ENCODE measurements around the gene DBX1. TPM values are rescaled to one million over a fixed set of nuclear protein-coding genes. Genes with fewer than 3 reads are reported as not detected.

Gene DBX1
- polyA plus RNA-seq, 3 donors, result not detected

- no peak overlapping the region for H3K27ac ChIP-seq (ENCODE audit: low read depth, low read length)
- WGBS, 3 donors, result 2 to 3% (median 2%) methylated on average over 61 of the region's 61 CpGs
Observed at GRCh38 chr11:20162824-20163782, 2.8 kb upstream of the DBX1 start.

- 4 to 6% (median 5%) methylated on average over 24 of the region's 24 CpGs for WGBS, 3 donors
- H3K27ac ChIP-seq (ENCODE audit: low read depth, low read length), result no peak overlapping the region
Observed at GRCh38 chr11:20161923-20162744, 1.9 kb upstream of the DBX1 start.

- H3K27ac ChIP-seq (ENCODE audit: low read depth, low read length), result no peak overlapping the region
- 5 to 6% (median 6%) methylated on average over 29 of the region's 29 CpGs for WGBS, 3 donors
Observed at GRCh38 chr11:20161230-20161918, 1.1 kb upstream of the DBX1 start.

GRCh38 chr11:20159466-20160381, 551 bp downstream of the DBX1 start:
- 5 to 7% (median 5%) methylated on average over 54 to 65 of the region's 65 CpGs for WGBS, 3 donors
- H3K27ac ChIP-seq (ENCODE audit: low read depth, low read length), result no peak overlapping the region

GRCh38 chr11:20158597-20159257, 1.5 kb downstream of the DBX1 start:
- no peak overlapping the region for H3K27ac ChIP-seq (ENCODE audit: low read depth, low read length)
- 4 to 7% (median 6%) methylated on average over 33 of the region's 33 CpGs for WGBS, 3 donors

- 7 to 8% (median 7%) methylated on average over 9 of the region's 9 CpGs for WGBS, 3 donors
- no peak overlapping the region for H3K27ac ChIP-seq (ENCODE audit: low read depth, low read length)
Observed at GRCh38 chr11:20157728-20158127, 2.5 kb downstream of the DBX1 start.

GRCh38 chr11:20156876-20157613, 3.2 kb downstream of the DBX1 start:
- WGBS, 3 donors, result 2 to 4% (median 3%) methylated on average over 40 to 44 of the region's 45 CpGs
- H3K27ac ChIP-seq (ENCODE audit: low read depth, low read length), result no peak overlapping the region

GRCh38 chr11:20156280-20156875, 3.9 kb downstream of the DBX1 start:
- 2 to 4% (median 3%) methylated on average over 47 to 51 of the region's 51 CpGs for WGBS, 3 donors
- no peak overlapping the region for H3K27ac ChIP-seq (ENCODE audit: low read depth, low read length)

GRCh38 chr11:20155683-20156279, 4.5 kb downstream of the DBX1 start:
- H3K27ac ChIP-seq (ENCODE audit: low read depth, low read length), result no peak overlapping the region
- 5 to 8% (median 6%) methylated on average over 19 of the region's 19 CpGs for WGBS, 3 donors

- WGBS, 3 donors, result 74 to 100% (median 85%) methylated on average over 1 of the region's 1 CpG
Observed at GRCh38 chr11:20154381-20154780, 5.9 kb downstream of the DBX1 start.

GRCh38 chr11:20138707-20139106, 21.6 kb downstream of the DBX1 start:
- no peak overlapping the region for H3K27ac ChIP-seq (ENCODE audit: low read depth, low read length)
- WGBS, 3 donors, result 76 to 83% (median 82%) methylated on average over 4 of the region's 4 CpGs

More at GRCh38 chr11:20154381-20154780, 5.9 kb downstream of the DBX1 start:
- no peak overlapping the region for H3K27ac ChIP-seq (ENCODE audit: low read depth, low read length)

- H3K27ac ChIP-seq (ENCODE audit: low read depth, low read length), result no peak overlapping the region
Observed at GRCh38 chr11:20137637-20138036, 22.6 kb downstream of the DBX1 start.

- H3K27ac ChIP-seq (ENCODE audit: low read depth, low read length), result no peak overlapping the region
- WGBS, 3 donors, result 78 to 85% (median 82%) methylated on average over 5 of the region's 5 CpGs
Observed at GRCh38 chr11:20134991-20135736, 25.1 kb downstream of the DBX1 start.

GRCh38 chr11:20132667-20133039, 27.6 kb downstream of the DBX1 start:
- no peak overlapping the region for H3K27ac ChIP-seq (ENCODE audit: low read depth, low read length)
- WGBS, 3 donors, result 39 to 43% (median 42%) methylated on average over 8 of the region's 8 CpGs

All from adipose tissue (tissue), 3 donors.